Brain pericyte (primary cell): ENCODE data around the gene SPINT1.
"Not testable (repeated sequence)": the region's sequence is repeated elsewhere in the genome, so short reads cannot be mapped to it uniquely, and the experiment has no call there.

Experiments used
- DNase-seq: peaks from one replicate; pipeline ENCODE4 v3.0.0-alpha.2; 2012; ENCODE audit warnings: low read depth, low spot score

SPINT1 gene

DNA sequence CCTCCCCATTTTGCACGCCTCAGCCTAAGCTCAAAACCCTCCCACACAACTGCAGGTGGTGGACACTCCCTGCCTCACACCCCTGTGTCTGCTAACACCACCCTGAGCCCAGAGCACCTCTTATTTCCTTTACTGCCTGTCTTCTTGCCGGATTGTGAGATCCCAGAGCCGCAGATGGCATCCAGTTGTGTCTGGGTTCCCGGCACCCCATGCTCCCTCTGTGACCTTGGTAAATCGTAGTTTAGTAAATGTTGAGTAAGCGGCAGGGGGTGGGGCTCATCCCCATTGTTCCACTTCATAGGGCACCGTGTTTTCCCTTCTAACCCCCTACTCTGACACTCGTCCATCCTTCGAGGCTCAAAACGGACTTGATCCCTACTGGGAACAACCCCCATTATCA lies 14.9 kb downstream of the SPINT1 start:
- DNase-seq = no peak

DNA sequence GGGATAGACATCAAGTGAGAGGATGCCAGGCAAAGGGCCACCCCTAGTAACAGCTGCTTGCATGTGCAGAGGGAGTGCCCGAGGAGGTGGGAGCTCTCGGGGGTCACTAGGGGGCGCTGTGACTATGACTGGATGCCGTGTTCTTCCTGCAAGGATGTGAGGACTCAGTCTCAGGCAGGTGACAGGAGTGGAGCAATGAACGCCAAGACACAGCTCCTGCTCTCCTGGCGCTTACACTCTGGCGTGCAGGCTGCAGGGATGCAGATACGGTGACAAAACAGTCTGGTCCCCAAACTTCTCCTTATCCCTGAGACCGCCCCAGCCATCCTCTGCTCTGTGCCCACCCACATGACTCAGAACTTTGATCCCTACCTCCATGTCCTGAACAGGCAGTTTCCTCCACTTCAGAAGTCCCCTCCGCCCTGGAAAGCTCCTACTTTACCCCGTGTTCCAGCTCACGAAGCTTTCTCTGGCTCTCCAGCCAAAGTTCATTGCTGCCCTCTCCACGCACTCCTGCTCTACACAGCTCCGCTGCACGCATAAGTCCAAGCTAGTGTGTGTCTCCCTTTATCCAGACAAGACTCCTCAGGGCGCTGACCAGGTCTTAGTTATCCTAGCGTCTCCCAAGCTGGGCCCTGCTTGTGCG lies 15.5 kb downstream of the SPINT1 start:
- DNase-seq = no peak

DNA sequence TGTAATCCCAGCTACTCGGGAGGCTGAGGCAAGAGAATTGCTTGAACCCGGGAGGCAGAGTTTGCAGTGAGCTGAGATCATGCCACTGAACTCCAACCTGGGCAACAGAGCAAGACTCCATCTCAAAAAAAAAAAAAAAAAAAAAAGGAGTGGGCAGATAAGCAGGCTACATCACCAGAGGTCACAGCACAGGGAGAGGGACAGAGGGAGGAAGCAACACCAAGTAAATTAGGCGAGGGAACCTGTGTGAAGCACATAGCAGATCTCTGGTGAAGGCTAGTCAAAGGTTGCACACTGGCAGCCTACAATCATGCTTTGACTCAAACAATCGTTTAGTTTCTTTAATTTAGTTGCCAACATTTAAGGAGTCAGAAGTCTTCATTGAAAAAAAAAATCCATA lies 17.3 kb downstream of the SPINT1 start:
- DNase-seq = not testable (repeated sequence)

DNA sequence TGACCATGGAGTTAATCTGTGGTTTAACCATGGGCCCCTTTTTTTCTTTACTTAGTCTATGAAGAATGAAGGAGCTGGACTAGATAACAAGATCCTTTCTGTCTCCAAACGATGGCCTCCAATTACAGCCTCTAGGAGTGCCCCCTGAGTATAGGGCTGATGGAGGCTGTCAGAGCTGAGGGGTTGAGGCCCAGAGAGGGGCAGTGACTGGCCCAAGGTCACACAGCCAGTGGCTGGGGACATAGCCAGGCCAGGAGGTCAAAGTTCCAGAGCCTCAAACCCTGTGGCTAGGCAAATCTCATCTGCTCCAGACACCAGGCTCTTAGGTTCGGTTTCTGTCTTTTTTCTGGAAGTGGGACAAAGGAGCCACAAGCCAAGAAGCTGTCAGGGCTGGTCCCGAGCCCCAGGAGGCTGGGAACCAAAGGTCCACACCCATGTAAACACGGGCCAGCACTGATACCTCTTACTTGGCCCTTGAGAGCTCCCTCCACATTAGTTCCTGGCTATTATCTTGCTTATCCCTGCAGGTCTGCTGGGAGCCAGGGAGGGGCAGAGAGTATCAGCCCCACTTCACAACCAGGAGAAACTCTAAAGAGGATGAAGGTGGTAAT lies 19.9 kb downstream of the SPINT1 start:
- no peak for DNase-seq

DNA sequence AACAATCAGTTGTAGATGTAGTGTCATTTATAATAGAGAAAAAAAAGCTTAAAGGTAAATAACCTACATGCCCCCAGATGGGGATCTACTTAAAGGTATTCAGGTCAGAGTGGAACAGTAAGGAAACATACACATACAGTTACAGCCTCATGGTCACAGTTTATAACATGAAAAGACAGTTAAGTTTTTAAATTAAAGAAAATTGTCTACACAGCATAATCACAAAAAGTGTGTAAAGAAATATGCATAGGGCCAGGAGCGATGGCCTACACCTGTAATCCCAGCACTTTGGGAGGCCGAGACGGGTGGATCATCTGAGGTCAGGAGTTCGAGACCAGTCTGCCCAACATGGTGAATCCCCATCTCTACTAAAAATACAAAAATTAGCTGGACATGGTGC lies 23.4 kb downstream of the SPINT1 start:
- no peak for DNase-seq

DNA sequence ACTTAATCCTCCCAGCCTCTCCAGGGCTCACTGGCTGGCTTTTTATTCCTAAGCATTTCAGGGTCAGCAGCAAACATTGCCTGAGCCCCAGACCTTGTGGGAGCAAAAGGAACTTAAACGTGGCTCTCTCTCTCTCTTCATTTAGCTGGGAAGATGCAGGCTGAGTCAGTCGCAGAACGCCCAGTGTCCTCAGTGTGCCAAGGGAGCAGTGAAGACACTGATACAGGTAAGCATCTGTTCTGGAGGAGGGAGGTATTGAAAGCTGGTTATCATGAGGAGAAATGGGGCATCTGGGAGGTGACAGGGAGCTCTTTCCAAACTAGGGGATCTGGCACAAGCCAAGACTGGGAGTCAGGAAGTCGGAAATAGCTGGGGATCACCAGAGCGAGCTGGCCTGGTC lies 25.8 kb downstream of the SPINT1 start:
- no peak for DNase-seq

DNA sequence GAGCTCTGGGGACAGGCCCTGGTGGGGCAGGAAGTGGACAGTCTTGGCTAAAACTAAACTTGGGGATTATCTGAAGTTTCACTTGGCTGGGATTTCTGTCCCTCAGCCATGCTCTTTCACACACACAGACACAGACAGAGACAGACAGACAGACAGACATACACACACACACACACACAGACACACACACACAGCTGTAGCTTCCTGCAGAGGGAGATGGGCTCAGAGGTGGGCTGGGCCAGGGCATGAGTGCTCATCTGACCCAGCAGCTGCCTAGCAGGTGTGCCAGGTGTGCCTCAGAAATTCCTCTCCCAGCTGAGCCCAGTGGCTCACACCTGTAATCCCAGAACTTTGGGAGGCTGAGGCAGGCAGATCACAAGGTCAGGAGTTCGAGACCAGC lies 26.9 kb downstream of the SPINT1 start:
- DNase-seq = no peak

DNA sequence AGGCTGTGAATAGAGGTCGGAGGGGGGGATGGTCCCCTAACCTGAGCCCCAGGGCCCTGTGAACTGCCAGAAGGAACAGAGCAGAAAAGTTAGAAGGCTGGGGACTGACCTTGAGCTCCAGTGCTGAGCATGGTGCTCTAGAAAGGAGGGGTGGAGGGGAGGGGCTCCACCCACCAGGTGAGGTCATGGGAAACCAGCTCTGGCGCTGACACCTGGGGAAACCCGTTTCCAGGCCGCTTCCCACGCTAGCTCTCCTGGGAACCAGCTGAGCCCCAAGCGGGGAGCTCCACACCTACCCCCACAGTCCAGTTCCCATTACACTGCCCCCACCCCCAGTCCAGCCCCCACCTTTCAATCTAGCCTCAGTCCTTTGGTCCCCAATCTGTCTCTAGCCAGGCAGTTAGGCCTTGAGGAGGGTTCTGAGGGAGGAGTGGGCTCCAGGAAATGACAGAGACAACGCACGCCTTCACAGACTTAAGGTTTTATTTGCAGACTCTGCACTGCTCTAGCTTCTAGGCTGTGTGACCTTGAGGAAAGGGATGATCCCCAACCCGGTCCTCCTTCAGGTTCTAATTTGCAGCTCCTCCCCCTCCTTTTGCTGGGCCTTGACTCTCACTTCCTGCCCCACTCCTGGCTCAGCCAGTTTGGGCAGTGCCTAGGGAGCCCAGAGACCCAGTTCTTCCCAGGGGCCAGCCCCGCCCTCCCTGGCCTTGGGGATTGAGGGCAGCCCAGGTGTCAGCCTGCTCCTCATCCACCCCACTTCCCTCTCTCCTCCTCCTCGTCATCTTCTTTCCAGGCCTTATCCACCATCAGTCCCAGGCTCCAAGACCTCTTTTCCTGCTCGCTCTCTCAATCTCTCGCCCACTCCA lies 28.1 kb downstream of the SPINT1 start:
- no peak for DNase-seq

DNA sequence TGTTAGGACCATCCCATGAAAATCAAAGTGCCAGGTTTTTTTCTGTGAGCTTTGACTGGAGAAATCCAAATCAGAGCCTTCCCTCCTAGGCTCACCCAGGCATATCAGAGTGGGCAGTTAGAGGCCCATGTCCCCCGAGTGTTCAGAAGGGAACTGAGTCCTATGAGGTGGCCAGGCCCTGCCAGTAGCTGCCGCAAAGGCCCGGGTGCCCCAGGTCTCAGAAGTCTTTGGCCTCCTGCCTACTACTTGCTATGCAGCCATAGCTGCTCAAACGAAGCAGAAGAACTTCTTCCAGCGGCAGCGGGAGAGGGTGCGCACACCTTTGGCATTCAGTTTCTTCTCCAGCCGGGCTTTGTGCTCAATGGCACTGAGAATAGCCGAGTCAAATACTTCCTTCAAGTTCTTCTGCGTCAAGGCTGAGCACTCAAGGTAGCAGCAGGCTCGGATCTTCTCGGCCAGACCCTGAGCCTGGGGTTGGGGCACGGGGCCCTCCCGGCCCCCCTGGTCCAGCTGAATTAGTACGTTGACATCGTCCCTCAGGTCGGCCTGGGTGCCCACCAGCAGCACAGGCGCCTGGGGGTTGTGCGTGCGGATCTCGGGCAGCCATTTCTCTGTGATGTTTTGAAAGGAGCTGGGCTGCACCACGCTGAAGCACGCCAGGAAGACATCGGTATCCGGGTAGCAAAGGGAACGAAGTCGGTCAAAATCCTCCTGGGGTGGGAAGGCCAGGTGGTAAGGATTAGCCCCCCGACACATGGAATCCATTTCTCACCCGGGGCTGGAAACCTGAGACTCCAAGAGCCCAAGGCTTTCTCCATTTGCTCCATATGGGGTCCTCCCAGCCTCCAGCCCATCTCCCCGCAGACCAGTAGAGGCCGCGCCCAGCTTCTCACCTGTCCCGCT lies 29.2 kb downstream of the SPINT1 start:
- DNase-seq = no peak

DNA sequence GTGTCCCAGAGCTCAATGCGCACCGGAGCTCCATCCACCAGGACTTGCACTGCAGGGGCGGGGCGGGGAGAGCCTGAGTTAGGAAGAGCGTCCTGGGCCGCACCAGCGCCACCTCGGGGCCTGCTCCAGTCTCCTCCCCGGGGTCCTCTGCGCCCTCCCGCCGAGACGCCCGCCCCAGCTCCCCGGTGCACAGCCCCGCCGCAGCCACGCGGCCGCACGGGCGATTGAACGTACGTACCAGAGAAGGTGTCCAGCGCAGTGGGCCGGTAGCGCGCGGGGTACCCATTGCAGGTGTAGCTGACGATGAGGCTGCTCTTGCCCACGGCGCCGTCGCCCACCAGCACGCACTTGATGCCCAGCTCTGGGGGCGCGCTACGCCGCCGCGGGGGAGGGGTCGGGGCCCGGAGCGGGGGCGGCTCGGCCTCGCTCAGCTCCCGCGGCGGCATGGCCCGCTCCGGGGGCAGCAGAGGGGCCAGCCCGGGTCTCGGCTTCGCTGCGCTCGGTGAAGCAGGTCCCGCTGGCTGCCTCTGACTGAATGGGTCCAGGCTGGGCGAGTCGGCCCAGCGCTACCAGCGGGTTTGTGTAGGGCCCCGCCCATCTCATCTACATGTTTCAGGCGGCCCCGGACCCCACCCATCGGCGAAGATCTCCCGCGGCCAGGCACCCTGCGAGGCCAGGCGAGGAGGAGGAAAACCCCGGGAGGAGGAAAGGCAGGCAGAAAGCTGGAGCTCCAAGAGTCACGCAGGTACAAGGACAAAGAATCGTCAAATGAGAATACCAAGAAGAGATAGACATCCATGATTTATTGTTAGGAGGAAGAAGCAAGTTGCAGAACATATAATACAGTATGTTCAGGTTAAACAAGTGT lies 30.1 kb downstream of the SPINT1 start, which contains the start of gene RHOV:
RHOV (minus strand) TSS at position 541 of the 868 bp plus-strand sequence; CDS start at position 446, 95 bp downstream.
- no peak for DNase-seq

DNA sequence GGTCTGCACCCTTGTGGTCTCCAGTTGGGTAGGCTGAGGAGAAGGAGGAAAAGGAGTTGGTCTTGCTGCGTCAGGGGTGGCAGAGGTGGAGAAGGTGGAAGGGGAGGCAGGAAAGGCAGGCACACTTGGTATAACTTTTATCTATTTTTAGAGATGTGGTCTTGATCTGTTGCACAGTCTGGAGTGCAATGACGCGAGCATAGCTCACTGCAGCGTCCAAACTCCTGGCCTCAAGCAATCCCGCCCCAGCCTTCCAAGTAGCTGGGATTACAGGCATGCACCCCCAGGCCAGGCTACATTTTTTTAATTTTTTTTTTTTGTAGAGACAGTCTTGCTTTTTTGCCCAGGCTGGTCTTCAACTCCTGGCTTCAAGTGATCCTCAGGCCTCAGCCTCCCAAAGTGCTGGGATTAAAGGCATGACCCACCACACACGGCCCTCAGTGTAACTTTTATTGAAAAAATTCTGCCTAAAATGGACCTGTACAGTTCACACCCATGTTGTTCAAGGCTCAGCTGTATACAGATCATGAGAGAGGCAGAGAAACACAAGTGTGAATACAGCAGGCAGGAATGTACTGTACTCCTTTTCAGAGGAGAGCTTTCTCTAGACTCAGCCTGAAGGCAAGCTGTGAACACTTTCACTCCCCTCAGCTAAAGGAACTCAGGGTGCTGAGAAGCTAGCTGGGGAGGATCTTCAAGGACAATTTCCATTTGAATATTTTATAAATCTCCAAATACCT lies 32.3 kb downstream of the SPINT1 start:
- DNase-seq = no peak

DNA sequence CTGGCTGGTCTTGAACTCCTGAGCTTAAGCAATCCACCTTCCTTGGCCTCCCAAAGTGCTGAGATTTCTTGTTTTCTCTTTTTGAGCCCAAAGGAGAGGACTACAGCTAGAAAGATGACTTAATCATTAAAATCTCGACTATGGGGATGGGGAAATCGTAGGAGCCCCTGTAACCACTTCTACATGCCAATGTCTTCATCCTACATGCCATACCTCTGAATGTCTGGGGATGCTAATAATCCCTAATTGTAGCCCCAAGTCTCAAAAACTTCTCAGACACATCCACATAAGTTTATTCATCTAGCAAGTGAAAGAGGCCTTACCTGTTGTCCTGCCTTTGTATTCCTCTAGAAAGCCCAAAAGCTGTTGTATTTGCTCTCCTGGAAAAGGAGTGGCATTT lies 33.8 kb downstream of the SPINT1 start:
- no peak for DNase-seq

DNA sequence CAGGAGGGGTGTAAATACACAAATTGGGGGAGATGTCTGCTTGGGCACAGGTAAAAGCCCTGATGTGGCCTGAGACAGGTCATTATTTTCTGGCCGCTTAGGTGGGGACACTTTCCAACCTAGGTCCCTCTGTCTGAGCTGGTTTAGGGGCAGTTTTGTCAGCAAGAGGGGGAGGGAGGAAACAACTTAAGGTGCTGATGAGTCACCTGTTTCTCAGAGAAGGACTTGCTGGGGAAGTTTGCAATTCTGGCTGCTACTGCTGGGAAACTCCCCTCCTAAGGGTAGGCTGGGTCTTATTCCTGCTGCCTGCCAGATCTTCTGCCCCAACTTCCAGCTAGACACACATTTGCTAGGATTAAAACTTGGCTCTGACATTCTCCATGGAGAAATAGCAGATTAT lies 34.9 kb downstream of the SPINT1 start:
- DNase-seq = no peak

DNA sequence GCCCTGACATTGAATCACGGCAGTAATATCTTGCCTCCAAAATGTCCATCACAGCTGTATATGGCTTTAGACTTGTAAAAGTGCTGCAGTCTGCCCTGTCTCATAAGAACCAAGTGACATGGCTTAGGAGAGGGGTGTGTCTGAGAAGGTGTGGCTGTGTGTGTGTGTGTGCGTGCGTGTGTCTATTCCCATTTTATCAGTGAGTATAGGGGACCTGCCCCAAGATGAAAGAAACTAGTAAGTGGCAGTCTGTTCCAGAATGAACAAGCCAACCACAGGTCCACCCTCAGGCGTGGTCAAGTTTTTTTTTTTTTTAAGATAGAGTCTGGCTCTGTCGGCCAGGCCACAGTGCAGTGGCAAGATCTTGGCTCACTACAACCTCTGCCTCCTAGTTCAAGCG lies 35.8 kb downstream of the SPINT1 start:
- DNase-seq = no peak

DNA sequence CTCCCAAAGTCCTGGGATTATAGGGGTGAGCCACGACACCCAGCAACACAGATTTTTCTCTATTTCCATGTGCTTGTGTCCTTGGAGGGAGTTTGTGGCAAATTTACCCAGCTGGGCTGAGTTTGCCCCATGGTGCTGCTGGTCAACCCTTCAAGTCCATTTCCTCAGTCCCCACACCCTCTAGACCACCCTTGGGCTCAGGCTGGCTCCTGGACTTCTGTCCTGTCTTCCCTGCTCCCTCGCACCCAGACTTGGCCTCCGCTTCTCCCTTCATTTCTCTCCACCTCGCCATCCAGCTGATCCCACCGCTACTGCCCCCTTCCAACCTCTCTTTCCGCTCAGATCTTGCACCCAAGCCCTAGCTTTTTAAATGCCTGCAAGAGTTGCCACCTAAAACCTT lies 37.5 kb downstream of the SPINT1 start:
- DNase-seq = no peak

DNA sequence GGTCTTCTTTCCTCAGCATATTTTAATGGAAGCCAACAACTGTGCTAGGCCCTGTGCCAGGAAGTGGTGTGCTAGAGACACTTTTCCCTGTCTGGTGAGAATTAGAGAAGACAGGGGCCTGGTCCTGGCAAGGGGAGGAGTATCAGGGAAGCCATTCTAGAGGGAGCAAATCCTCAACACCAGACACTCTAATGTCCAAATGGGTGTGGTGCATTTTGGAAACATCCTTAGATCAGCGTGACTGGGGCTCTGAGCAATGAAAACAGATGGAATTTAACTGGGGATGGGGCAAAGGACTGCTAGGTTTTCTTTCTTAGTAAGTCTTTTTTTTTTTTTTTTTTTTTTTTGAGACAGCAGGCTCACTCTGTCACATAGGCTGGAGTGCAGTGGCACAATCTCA lies 42.7 kb downstream of the SPINT1 start:
- DNase-seq = no peak

DNA sequence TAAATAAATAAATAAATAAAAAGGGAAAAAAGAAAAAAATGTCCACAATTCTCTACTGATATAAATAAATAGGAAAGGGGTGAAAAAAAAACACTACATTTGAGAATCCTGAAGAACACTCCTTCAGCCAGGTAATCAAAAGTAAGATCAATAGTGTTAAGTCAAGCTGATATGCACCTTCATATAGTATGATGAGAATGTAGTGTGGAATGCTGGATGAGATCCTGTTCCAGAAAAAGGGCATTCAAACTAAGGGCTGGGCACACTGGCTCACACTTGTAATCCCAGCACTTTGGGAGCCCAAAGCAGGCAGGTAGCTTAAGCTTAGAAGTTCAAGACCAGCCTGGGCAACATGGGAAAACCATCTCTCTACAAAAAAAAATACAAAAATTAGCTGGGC lies 45.3 kb downstream of the SPINT1 start:
- no peak for DNase-seq

DNA sequence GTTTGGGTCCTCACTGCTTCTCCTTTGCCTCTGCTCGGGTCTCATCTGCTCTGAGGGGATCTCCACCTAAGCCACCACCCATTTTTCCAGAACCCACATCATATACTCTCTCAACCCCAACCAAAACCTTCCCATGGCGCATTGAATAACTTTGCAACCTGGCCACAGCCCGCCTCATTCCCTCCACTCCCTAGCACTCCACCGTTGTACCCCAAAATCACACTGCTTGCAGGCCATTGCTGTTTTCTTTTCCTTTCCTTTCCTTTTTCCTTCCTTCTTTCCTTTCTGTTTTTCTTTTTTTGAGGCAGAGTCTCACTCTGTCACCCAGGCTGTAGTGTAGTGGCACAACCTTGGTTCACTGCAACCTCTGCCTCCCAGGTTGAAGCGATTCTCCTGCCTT lies 47.3 kb downstream of the SPINT1 start:
- DNase-seq = no peak

DNA sequence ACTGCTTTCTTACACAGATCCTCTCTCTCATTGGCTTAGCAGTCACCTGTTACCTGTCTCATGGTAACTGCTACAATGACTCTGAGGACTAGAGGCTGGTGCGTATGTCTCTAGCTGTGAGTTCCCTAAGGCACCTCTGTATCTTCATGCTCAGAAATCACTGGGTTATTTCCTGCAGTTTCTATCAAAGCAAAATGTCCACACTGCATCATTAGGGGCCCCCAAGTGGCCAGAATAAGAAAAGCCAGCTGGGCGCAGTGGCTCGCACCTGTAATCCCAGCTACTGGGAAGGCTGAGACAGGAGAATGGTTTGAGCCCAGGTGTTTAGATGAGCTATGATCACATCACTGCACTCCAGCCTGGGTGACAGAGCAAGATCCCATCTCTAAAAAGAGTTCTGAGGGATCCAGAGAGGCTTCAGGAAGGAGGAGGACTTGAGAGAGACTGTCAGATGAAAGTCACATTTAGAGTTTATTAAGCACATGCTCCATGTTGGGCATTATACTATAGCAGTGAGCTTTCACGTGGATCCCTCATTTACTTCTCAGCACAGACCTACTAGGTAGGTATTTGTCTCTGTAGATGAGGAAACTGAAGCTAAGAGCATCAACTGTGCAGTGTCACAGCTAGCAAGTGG lies 48.1 kb downstream of the SPINT1 start:
- no peak for DNase-seq
